NOMO-1 treated with dmso at 0.1 percent for 144 hours (cell line): ENCODE data around the gene USP51.
"Not testable (repeated sequence)": the region's sequence is repeated elsewhere in the genome, so short reads cannot be mapped to it uniquely, and the experiment has no call there.

Source experiments
- DNase-seq: peaks from one replicate; lab custom pipeline; 2025; ENCODE audit not compliant: unreplicated experiment; lab: John Stamatoyannopoulos, UW

USP51 gene

GRCh38 chrX:55465791-55466190 lies 23.9 kb downstream of the USP51 start:
- not testable (repeated sequence) for DNase-seq

DNA sequence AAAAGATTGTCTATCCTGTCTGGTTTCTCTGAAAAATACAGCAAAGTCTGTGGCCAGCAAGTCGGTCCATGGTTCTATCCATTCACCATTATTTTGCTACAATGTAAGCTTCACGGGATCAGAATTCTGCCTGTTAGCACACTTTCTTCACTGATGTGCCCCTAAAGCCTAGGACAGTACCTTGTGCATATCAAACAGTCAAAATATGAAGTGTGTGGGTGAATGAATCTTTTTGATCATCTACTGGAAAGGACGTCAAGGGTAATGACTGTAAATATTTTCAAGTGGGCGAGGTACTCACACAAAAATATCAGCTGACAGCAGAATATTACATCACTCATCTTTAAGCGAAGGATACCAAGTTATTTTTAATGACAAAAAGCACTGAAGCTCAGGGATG lies 24.5 kb downstream of the USP51 start:
- not testable (repeated sequence) for DNase-seq

DNA sequence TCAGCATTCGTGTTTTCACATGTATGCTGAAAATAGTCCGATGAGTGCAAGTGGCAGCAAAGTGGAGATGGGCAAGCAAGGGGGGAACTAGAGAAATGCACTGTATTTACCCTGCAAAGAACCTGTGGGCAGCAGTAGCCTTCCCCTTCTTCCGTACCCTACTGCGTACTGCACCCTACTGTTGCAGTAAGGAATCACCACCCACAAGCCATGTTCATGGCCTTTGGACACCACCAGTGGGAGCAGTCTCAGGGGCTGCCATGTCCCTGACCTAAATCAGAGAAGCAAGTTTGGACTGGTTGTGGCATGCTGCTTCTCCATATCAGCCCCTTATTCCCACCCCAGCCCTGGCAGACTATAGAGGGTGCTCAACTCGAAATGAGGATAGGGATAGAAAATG lies 25.6 kb downstream of the USP51 start:
- not testable (repeated sequence) for DNase-seq

GRCh38 chrX:55459926-55460325 lies 29.7 kb downstream of the USP51 start:
- not testable (repeated sequence) for DNase-seq

GRCh38 chrX:55459426-55459825 lies 30.2 kb downstream of the USP51 start:
- not testable (repeated sequence) for DNase-seq

GRCh38 chrX:55455708-55456107 lies 33.9 kb downstream of the USP51 start:
- DNase-seq, result not testable (repeated sequence)

DNA sequence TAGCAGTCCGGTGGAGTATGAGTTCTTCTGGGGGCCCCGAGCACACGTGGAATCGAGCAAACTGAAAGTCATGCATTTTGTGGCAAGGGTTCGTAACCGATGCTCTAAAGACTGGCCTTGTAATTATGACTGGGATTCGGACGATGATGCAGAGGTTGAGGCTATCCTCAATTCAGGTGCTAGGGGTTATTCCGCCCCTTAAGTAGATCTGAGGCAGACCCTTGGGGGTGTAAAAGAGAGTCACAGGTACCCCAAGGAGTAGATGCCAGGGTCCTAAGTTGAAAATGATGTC lies 36.9 kb downstream of the USP51 start:
- DNase-seq, result no peak

DNA sequence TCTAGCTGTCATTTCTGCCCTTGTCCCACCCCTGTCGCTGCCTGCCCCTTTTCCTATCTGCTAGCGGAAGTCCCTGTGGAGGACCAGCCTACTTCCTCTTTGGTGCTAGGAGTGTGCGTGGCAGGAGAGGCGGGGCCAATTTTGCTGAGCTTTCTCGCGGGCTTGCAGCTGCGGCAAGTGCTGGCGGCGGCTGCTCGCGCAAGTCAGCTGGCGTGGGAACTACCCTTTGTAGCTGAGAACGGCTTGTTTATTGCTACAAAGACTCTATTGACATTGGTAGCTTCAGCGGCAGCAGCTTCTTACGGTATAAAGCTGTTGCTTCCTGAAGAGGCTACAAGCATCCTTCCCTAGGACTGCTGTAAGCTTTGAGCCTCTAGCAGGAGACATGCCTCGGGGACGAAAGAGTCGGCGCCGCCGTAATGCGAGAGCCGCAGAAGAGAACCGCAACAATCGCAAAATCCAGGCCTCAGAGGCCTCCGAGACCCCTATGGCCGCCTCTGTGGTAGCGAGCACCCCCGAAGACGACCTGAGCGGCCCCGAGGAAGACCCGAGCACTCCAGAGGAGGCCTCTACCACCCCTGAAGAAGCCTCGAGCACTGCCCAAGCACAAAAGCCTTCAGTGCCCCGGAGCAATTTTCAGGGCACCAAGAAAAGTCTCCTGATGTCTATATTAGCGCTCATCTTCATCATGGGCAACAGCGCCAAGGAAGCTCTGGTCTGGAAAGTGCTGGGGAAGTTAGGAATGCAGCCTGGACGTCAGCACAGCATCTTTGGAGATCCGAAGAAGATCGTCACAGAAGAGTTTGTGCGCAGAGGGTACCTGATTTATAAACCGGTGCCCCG lies 37.4 kb downstream of the USP51 start, which contains the start of gene MAGEH1:
MAGEH1 (plus strand) TSS at position 138 of the 843 bp plus-strand sequence; CDS start at position 386, 248 bp downstream.
- DNase-seq, result peak; percentile 83

- no peak for DNase-seq
Measured at GRCh38 chrX:55451626-55451989, 38.0 kb downstream of the USP51 start.

GRCh38 chrX:55451141-55451540 lies 38.5 kb downstream of the USP51 start:
- no peak for DNase-seq

GRCh38 chrX:55450259-55450658 lies 39.4 kb downstream of the USP51 start:
- DNase-seq, result no peak

DNA sequence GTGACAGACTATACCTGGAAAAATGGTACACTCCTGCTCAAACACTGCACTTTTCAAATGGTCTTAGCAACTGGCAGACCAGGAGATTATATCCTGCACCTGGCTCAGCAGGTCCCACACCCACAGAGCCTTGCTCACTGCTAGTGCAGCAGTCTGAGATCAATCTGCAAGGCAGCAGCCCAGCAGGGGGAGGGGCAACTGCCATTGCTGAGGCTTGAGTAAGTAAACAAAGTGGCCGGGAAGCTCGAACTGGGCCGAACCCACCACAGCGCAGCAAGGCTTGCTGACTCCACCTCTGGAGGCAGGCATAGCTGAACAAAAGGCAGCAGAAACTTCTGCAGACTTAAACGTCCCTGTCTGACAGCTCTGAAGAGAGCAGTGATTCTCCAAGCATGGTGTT lies 46.2 kb downstream of the USP51 start:
- DNase-seq, result not testable (repeated sequence)
